Measurements from ENCODE around the gene PHF21B.

PHF21B gene

GRCh38 chr22:45013138-45013537 is 3.3 kb upstream of the PHF21B start:
- DNase-seq: no peak

GRCh38 chr22:45010532-45010900 is 711 bp upstream of the PHF21B start:
- DNase-seq: no peak

GRCh38 chr22:45008751-45009605 is 827 bp downstream of the PHF21B start:
- DNase-seq: peak; percentile 10 to 17

- no peak for DNase-seq
Measured at GRCh38 chr22:45008186-45008681, 1.6 kb downstream of the PHF21B start.

GRCh38 chr22:45007391-45008185 is 2.2 kb downstream of the PHF21B start:
- peak; percentile 11 to 27 for DNase-seq

- DNase-seq: peak; percentile 7 to 32
Measured at GRCh38 chr22:45006964-45007390, 2.8 kb downstream of the PHF21B start.

- peak in 1 of 2 donors; percentile 43 for DNase-seq
Measured at GRCh38 chr22:45006111-45006963, 3.5 kb downstream of the PHF21B start.

- no peak for DNase-seq
Measured at GRCh38 chr22:45001653-45002052, 8.2 kb downstream of the PHF21B start.

GRCh38 chr22:45000330-45000729 is 9.5 kb downstream of the PHF21B start:
- DNase-seq: no peak

GRCh38 chr22:44999687-45000086 is 10.1 kb downstream of the PHF21B start:
- no peak for DNase-seq

GRCh38 chr22:44999231-44999630 is 10.6 kb downstream of the PHF21B start:
- no peak for DNase-seq

- DNase-seq: no peak
Measured at GRCh38 chr22:44998296-44998695, 11.5 kb downstream of the PHF21B start.

- no peak for DNase-seq
Measured at GRCh38 chr22:44997060-44997459, 12.7 kb downstream of the PHF21B start.

- no peak for DNase-seq
Measured at GRCh38 chr22:44996648-44997047, 13.2 kb downstream of the PHF21B start.

- DNase-seq: no peak
Measured at GRCh38 chr22:44996120-44996519, 13.7 kb downstream of the PHF21B start.

GRCh38 chr22:44995715-44996114 is 14.1 kb downstream of the PHF21B start:
- DNase-seq: no peak

GRCh38 chr22:44995105-44995514 is 14.7 kb downstream of the PHF21B start:
- no peak for DNase-seq

- DNase-seq: no peak
Measured at GRCh38 chr22:44994399-44995104, 15.3 kb downstream of the PHF21B start.

GRCh38 chr22:44992166-44992565 is 17.6 kb downstream of the PHF21B start:
- no peak for DNase-seq

- no peak for DNase-seq
Measured at GRCh38 chr22:44991218-44991617, 18.6 kb downstream of the PHF21B start.

- no peak for DNase-seq
Measured at GRCh38 chr22:44990810-44991209, 19.0 kb downstream of the PHF21B start.

- no peak for DNase-seq
Measured at GRCh38 chr22:44990328-44990727, 19.5 kb downstream of the PHF21B start.

Measured in hippocampal formation (tissue), 2 donors.